RWPE1 (cell line): ENCODE data around the gene MUC5AC.

ENCODE experiments used
- CTCF ChIA-PET: fragments of 350-600 bp; sonication (Branson Sonifier 250); formaldehyde crosslinking; extraction: SDS; loops from one replicate; lab custom pipeline; 2021; lab: Yijun Ruan, JAX
- POLR2A ChIA-PET: fragments of 400-600 bp; formaldehyde crosslinking; extraction: SDS; loops from one replicate; lab custom pipeline; 2020; ENCODE audit warnings: antibody characterized with exemption; ENCODE audit not compliant: low non-redundant PET; lab: Yijun Ruan, JAX
- DNase-seq: peaks from one replicate; pipeline ENCODE4 v3.0.0; 2012; ENCODE audit warnings: low spot score
- H3K27ac ChIP-seq: fragments of 450-650 bp; 2 replicates; pipeline ENCODE4 v1.5.1; 2017
- TF ChIP-seq, protein P1 (sequence below): fragments of 450-650 bp; conservative IDR thresholded peaks from 2 replicates; pipeline ENCODE4 v1.5.1; 2017; ENCODE audit warnings: low read depth, mild to moderate bottlenecking

MUC5AC gene

GRCh38 chr11:1197886-1198560, 40.3 kb downstream of the MUC5AC start:
- H3K27ac ChIP-seq = no peak overlapping the region
- CTCF ChIA-PET = interaction anchor here (0.7 kb wide), 1 partner anchor 310 kb away, joined by 3 read pairs; no protein-coding TSS in a partner anchor
- TF ChIP-seq, protein P1, sequence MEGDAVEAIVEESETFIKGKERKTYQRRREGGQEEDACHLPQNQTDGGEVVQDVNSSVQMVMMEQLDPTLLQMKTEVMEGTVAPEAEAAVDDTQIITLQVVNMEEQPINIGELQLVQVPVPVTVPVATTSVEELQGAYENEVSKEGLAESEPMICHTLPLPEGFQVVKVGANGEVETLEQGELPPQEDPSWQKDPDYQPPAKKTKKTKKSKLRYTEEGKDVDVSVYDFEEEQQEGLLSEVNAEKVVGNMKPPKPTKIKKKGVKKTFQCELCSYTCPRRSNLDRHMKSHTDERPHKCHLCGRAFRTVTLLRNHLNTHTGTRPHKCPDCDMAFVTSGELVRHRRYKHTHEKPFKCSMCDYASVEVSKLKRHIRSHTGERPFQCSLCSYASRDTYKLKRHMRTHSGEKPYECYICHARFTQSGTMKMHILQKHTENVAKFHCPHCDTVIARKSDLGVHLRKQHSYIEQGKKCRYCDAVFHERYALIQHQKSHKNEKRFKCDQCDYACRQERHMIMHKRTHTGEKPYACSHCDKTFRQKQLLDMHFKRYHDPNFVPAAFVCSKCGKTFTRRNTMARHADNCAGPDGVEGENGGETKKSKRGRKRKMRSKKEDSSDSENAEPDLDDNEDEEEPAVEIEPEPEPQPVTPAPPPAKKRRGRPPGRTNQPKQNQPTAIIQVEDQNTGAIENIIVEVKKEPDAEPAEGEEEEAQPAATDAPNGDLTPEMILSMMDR = no peak
- POLR2A ChIA-PET = no interaction called here
- no peak for DNase-seq

DNA sequence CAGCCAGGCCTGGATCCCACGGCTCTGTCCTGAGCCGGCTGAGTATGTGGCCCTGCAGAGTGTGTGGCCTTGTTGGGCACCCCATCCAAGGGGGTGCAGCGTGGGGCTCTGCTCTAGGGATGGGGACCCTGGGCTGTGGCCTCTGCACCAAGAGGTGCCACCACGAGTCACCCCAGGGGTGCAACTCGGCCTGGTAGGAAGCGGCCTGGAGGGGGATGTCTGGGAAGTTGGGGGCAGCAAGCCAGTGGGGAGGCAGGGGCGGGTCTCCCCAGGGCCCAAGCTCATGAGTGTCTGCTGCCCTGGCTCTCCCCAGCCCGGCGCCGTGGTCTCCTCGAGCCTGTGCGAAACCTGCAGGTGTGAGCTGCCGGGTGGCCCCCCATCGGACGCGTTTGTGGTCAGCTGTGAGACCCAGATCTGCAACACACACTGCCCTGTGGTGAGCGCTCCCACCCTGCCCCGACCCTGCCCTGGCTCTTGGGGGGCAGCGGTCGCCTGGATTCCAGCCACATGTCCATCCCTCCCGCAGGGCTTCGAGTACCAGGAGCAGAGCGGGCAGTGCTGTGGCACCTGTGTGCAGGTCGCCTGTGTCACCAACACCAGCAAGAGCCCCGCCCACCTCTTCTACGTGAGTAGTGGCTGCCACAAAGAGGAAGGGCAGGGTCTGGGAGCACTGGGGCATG, 40.9 kb downstream of the MUC5AC start:
- POLR2A ChIA-PET = no interaction called here
- CTCF ChIA-PET = no interaction called here
- no peak overlapping the region for H3K27ac ChIP-seq
- DNase-seq = no peak
- TF ChIP-seq, protein P1 = no peak

- TF ChIP-seq, protein P1 = no peak
- H3K27ac ChIP-seq = no peak overlapping the region
- POLR2A ChIA-PET = no interaction called here
- CTCF ChIA-PET = interaction anchor here (0.6 kb wide), 1 partner anchor 189 kb away, joined by 3 read pairs; no protein-coding TSS in a partner anchor
- DNase-seq = no peak
These were observed 41.5 kb downstream of the MUC5AC start for GRCh38 chr11:1199241-1199750.

DNA sequence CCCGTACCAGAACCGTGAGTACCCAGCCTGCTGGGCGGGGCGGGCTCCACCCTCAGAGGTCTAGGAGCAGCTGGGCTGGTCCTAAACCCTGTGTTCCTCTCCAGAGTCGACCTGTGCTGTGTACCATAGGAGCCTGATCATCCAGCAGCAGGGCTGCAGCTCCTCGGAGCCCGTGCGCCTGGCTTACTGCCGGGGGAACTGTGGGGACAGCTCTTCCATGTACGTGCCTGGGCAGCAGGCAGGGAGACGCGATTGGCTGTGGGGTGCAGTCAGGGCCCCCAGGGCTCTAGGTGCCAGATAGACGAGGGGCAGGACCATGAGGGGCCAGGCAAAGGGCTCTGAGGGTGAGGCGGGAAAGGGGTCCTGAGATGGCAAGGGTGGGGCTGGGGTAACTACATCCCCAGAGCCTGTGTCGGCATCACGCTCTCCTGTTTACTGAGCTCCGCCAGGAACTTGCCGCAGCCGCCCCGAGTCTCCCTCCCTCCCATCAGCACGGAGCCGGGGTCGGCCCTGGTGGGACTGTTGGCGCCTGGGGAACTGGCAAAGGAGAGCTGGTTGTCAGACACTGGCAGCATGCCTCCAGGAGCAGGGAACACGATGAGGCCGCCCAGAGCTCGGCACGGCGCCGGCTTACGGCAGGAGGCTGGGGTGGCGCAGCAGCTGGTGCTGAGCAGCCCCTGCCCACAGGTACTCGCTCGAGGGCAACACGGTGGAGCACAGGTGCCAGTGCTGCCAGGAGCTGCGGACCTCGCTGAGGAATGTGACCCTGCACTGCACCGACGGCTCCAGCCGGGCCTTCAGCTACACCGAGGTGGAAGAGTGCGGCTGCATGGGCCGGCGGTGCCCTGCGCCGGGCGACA, 42.2 kb downstream of the MUC5AC start:
- no peak overlapping the region for H3K27ac ChIP-seq
- ChIA-PET CTCF (interaction anchor here (0.5 to 0.9 kb wide), 4 partner anchors 62 to 1078 kb away, joined by 3 to 4 read pairs (median 3); no protein-coding TSS in a partner anchor), POLR2A (no interaction called here)
- no peak for DNase-seq
- TF ChIP-seq, protein P1 = no peak

DNA sequence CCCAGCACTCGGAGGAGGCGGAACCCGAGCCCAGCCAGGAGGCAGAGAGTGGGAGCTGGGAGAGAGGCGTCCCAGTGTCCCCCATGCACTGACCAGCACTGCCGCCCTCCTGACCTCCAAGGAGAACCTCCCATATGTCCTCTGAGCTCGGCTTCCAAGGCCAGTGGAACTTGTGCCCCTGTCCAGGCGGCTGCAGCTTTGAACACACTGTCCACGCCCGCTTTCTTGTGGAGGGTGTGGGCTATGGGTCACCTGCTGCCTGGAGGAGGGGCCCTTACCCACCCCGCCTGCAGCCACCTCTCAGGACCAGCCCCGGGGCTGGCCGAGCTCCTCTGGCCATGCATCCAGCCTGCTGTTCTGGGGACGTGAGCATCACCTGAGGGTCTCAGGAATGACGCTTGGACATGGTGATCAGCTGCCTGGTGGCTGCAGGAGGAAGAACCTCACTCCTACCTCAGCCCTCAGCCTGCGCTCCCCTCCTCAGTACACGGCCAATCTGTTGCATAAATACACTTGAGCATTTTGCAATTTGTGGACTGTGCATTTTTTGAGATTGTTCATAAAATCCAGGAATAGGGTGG, 42.9 kb downstream of the MUC5AC start:
- TF ChIP-seq, protein P1 = no peak
- CTCF ChIA-PET = interaction anchor here (0.5 to 0.9 kb wide), 3 partner anchors 63 to 1077 kb away, joined by 3 to 4 read pairs (median 3); no protein-coding TSS in a partner anchor
- H3K27ac ChIP-seq = no peak overlapping the region
- POLR2A ChIA-PET = no interaction called here
- DNase-seq = no peak
